ENCODE data around the gene PROCA1. TPM values are rescaled to one million over a fixed set of nuclear protein-coding genes. Genes with fewer than 3 reads are reported as not detected.

Gene PROCA1
- total RNA-seq: 1 to 10 TPM; 3.9 to 4.8 TPM

- ChIA-PET CTCF (interaction anchor here (1.0 to 1.9 kb wide), 5 partner anchors 8 to 68 kb away, joined by 3 to 8 read pairs (median 3); partner anchors contain the start of genes NEK8, RPL23A and TLCD1), POLR2A (interaction anchor here (0.5 to 2.2 kb wide), 11 partner anchors 9 to 240 kb away, joined by 3 to 43 read pairs (median 5); partner anchors contain the start of genes BLTP2, RPL23A, SDF2 and SUPT6H)
Observed at GRCh38 chr17:28711723-28712031, at the start of gene PROCA1. PROCA1 (minus strand) TSS chr17:28711888; CDS start chr17:28711660, 228 bp downstream.

- ChIA-PET POLR2A (no interaction called here), CTCF (interaction anchor here (1.1 to 6.3 kb wide), 3 partner anchors 10 to 34 kb away, joined by 3 to 72 read pairs (median 4); partner anchors contain the start of genes NEK8 and TLCD1)
Observed at GRCh38 chr17:28760601-28761562, 49.2 kb upstream of the PROCA1 start.

DNA sequence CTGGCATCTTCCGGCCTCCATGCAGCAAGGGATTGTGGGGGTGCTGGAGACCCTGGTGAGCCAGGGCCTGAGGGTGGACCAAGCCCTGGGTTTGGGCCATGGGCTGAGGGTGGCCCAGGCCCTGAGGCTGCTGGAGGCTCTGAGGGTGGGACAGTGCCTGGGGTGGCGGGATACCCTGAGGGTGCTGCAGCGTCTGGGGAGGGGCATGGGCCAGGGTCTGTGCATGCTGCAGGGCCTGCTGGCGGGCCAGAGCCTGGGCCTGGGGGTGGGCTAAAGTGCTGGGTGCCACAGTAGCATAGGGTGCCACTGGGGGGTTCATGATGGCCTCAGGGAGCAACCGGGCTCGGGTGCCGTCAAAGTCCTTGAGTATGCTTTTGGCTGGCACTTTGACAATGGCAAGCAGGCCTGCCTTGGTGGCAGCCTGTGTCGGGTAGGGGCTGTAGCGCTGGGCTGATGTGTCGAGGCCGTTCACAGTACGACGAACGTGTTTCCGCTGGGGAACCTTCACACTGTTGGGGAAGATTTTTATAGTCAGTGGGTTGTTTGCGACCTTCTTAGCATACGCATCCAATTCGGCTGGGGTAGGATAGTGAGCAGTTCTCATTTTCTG lies 47.7 kb upstream of the PROCA1 start:
- ChIA-PET POLR2A (no interaction called here), CTCF (no interaction called here)

GRCh38 chr17:28758411-28759121 lies 46.9 kb upstream of the PROCA1 start:
- ChIA-PET CTCF (interaction anchor here (1.0 to 2.3 kb wide), 2 partner anchors 9 to 32 kb away, joined by 3 to 10 read pairs; partner anchors contain the start of gene TLCD1), POLR2A (no interaction called here)

- CTCF ChIA-PET: interaction anchor here (1.5 to 2.3 kb wide), 2 partner anchors 16 to 29 kb away, joined by 3 to 10 read pairs; partner anchors contain the start of gene TLCD1
- POLR2A ChIA-PET: no interaction called here
Observed at GRCh38 chr17:28756049-28756804, 44.5 kb upstream of the PROCA1 start.

- ChIA-PET CTCF (interaction anchor here (1.3 kb wide), 1 partner anchor 8 kb away, joined by 9 read pairs; no protein-coding TSS in a partner anchor), POLR2A (no interaction called here)
Observed at GRCh38 chr17:28755486-28755885, 43.8 kb upstream of the PROCA1 start.

DNA sequence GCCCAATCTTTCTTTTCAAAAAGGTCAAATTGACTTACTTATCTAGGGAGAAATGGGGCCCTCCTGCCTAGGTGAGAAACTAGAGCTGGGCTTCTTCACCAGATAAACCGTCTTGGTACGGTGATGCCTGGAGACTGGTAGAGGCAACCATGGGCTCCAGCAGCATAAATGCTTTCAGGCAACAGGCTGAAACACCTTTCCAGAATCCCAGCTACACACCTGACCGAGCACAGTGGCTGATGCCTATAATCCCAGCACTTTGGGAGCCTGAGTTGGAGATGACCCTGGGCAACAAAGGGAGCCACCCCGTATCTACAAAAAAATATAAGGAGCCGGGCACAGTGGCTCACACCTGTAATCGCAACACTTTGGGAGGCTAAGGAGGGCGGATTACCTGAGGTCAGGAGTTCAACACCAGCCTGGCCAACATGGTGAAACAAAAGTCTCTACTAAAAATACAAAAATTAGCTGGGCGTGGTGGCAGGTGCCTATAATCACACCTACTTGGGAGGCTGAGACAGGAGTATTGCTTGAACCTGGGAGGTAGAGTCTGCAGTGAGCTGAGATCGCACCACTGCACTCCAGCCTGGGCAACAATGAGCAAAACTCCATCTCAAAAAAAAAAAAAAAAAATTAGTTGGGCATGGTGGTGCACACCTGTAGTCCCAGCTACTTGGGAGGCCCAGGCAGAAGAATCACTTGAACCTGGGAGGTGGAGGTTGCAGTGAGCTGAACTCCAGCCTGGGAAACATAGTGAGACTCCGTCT lies 40.1 kb upstream of the PROCA1 start:
- POLR2A ChIA-PET: interaction anchor here (0.7 to 10.4 kb wide), 6 partner anchors 8 to 161 kb away, joined by 3 to 102 read pairs (median 4); partner anchors contain the start of genes NEK8 and TLCD1

DNA sequence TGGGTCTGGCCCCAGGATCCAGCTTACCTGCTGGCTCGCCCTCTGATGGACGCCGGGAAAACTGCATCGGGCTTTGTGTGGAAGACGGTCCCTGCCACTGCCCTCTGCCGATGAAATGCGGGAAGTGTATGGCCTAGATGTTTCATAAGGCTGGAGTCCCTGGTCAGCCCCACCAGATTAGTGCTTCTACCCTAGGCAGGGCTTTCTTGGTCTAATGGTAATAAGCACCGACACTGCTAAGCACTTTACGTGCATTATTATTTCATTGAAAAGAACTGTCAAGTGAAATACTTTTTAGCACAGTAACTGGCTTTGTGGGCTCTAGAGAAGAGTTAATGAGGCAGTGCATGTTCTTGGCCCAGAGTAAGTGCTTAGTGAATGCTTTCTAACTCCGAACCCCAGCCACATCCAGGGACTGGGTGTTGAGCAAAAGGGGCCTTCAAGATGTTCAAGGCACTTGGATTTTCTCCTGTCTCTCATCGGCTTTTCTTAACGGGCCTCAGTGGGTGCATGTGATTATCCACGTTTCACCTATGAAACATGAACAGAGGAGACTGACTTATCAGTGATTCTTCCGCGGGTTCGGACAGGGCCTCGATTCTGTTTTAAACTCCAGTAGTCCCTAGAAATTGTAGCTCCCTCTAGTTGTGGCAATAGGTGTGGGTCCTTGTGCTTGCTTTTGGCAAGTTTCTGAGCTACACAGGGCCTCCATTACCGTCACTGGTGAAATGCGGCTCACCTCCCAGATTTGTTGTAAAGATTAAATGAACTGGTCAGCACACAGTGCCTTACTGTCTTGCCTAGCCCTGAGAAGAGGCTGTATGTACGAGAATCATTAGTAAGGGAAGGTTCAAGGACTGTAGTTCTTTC lies 38.7 kb upstream of the PROCA1 start:
- CTCF ChIA-PET: interaction anchor here (0.6 to 14.9 kb wide), 19 partner anchors 8 to 351 kb away, joined by 3 to 286 read pairs (median 3); partner anchors contain the start of genes NEK8 and TLCD1
- POLR2A ChIA-PET: interaction anchor here (0.7 to 10.4 kb wide), 2 partner anchors 24 to 38 kb away, joined by 3 to 102 read pairs; partner anchors contain the start of genes NEK8 and TLCD1

More for the DNA sequence above, 40.1 kb upstream of the PROCA1 start:
- CTCF ChIA-PET: interaction anchor here (0.7 to 14.9 kb wide), 9 partner anchors 10 to 201 kb away, joined by 3 to 286 read pairs (median 5); partner anchors contain the start of genes NEK8 and TLCD1

DNA sequence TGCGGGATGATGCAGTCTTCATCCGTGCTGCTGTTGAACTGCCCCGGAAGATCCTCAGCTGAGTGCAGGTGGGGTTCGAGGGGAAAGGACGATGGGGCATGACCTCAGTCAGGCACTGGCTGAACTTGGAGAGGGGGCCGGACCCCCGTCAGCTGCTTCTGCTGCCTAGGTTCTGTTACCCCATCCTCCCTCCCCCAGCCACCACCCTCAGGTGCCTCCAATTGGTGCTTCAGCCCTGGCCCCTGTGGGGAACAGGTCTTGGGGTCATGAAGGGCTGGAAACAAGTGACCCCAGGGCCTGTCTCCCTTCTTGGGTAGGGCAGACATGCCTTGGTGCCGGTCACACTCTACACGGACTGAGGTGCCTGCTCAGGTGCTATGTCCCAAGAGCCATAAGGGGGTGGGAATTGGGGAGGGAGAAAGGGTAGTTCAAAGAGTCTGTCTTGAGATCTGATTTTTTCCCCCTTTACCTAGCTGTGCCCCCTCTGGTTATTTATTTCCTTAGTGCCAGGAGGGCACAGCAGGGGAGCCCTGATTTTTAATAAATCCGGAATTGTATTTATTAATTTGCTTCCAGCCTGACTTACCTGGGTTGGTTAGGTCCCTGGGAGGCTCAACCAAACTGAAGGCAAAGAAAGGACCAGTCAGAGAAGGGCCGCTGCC lies 38.0 kb upstream of the PROCA1 start:
- CTCF ChIA-PET: interaction anchor here (0.8 to 14.9 kb wide), 11 partner anchors 8 to 199 kb away, joined by 3 to 286 read pairs (median 3); partner anchors contain the start of genes NEK8 and TLCD1
- POLR2A ChIA-PET: interaction anchor here (10.4 kb wide), 1 partner anchor 23 kb away, joined by 102 read pairs; the partner anchor contains the start of genes NEK8 and TLCD1

DNA sequence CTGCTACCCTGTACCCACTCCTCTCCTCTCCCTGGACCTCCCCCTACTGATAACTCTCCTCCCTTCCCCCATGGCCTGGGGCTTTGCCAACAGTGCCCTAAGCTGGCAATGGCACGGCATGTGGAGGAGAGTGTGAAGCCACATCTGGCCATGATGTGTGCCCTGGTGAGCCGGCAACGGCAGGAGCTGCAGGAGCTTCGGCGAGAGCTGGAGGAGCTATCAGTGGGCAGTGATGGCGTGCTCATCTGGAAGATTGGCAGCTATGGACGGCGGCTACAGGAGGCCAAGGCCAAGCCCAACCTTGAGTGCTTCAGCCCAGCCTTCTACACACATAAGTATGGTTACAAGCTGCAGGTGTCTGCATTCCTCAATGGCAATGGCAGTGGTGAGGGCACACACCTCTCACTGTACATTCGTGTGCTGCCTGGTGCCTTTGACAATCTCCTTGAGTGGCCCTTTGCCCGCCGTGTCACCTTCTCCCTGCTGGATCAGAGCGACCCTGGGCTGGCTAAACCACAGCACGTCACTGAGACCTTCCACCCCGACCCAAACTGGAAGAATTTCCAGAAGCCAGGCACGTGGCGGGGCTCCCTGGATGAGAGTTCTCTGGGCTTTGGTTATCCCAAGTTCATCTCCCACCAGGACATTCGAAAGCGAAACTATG lies 37.3 kb upstream of the PROCA1 start:
- ChIA-PET CTCF (interaction anchor here (0.8 to 14.9 kb wide), 6 partner anchors 8 to 200 kb away, joined by 3 to 286 read pairs (median 4); partner anchors contain the start of genes NEK8 and TLCD1), POLR2A (interaction anchor here (1.1 to 10.4 kb wide), 2 partner anchors 22 to 29 kb away, joined by 4 to 102 read pairs; partner anchors contain the start of genes NEK8, RPL23A and TLCD1)

GRCh38 chr17:28747801-28748750 lies 36.4 kb upstream of the PROCA1 start:
- POLR2A ChIA-PET: interaction anchor here (1.1 to 10.4 kb wide), 3 partner anchors 21 to 28 kb away, joined by 4 to 102 read pairs (median 13); partner anchors contain the start of genes NEK8, RPL23A and TLCD1
- CTCF ChIA-PET: interaction anchor here (1.2 to 14.9 kb wide), 4 partner anchors 9 to 19 kb away, joined by 3 to 286 read pairs (median 10); partner anchors contain the start of genes NEK8 and TLCD1

- POLR2A ChIA-PET: interaction anchor here (10.4 kb wide), 1 partner anchor 20 kb away, joined by 102 read pairs; the partner anchor contains the start of genes NEK8 and TLCD1
- CTCF ChIA-PET: interaction anchor here (1.2 to 14.9 kb wide), 2 partner anchors 14 to 19 kb away, joined by 4 to 286 read pairs; partner anchors contain the start of genes NEK8 and TLCD1
Observed at GRCh38 chr17:28747051-28747691, 35.5 kb upstream of the PROCA1 start.

GRCh38 chr17:28746611-28747050 lies 34.9 kb upstream of the PROCA1 start:
- ChIA-PET POLR2A (interaction anchor here (0.5 to 10.4 kb wide), 4 partner anchors 20 to 67 kb away, joined by 3 to 102 read pairs (median 5); partner anchors contain the start of genes NEK8, PROCA1, RPL23A and TLCD1), CTCF (interaction anchor here (14.9 kb wide), 1 partner anchor 18 kb away, joined by 286 read pairs; the partner anchor contains the start of genes NEK8 and TLCD1)

All from activated CD8-positive, alpha-beta memory T cell treated with anti-CD3 and anti-CD28 coated beads for 36 hours (primary cell).